Right kidney (tissue), 1 donor: ENCODE measurements around the gene KCNK3.

Source experiments
- DNase-seq: peaks from one replicate; pipeline ENCODE4 v3.0.0-alpha.2; 2016

Gene KCNK3

DNA sequence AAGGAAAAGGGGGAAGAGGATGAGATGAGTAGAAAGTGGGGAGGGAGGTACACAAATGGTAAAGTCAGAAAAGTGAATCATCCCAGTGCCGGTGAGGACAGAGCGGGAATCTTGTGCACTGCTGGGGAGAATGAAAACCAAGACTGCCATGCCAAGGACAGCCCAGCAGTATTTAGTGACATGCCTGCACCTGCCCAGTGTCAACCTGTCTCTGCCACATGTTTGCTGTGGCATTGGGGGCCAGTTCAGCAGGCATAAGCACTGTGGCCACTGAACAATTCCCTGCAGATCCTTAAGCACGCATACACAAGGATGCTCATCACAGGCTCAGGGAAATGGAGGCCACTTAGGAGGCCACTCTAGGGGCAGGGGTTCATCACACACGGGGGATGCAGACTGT lies 5.2 kb upstream of the KCNK3 start:
- no peak for DNase-seq

DNA sequence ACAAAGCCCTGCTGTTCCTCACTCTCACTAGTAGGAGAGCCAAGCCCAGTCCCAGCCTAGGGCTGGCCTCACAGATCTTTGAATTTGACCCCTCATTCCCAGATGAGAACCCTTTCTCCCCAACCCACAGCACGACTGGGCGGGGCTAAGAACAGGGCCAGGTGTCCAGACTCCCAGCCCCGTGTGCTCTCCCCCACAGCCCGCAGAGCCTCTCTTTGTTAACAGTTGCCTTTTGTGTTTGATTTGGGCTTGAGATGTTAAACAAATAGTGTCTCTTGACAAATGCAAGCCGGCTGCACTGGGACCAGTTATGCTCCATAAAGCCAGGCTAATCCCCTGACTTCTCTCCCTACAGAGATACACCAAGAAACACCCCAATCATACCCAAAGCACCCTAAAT lies 4.7 kb upstream of the KCNK3 start:
- DNase-seq = no peak

DNA sequence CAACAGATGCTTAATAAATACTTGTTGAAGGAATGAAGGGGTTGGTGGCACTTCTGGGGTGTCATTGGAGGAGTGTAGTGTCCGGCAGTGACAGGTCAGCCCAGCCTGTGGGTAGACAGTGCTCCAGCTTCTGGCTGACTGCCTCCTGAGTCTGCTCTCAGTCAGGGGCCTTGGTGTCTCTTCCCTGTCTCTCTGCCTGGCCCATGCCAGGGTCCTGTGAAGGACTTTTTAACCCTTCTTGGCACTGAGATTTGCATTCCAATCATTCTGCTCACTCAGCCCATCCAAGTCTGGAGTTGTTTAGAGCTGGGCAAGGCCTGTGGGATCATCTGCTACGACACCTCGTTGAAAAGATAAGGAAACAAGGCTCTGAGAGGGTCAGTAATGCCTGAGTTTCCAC lies 1.4 kb upstream of the KCNK3 start:
- DNase-seq = no peak

DNA sequence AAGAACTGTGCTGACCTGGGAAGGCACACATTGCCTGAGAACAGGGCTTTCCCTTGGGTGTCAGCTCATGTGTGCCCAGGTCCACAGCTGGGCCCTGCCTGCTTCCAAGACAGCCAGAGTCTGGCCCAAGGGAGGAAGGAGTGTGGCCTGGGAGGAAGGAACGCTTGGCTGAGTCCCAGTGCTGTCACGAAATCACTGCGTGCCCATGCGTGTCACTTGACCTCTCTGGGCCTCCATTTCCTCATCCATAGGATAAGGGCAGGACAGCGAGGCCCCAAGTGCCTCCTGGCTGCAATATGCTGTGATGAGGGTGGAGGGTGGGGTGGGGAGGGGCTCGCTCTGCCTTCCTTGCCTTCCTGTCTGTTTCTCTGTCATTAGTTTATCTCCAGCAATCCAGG lies 642 bp upstream of the KCNK3 start:
- DNase-seq = no peak

DNA sequence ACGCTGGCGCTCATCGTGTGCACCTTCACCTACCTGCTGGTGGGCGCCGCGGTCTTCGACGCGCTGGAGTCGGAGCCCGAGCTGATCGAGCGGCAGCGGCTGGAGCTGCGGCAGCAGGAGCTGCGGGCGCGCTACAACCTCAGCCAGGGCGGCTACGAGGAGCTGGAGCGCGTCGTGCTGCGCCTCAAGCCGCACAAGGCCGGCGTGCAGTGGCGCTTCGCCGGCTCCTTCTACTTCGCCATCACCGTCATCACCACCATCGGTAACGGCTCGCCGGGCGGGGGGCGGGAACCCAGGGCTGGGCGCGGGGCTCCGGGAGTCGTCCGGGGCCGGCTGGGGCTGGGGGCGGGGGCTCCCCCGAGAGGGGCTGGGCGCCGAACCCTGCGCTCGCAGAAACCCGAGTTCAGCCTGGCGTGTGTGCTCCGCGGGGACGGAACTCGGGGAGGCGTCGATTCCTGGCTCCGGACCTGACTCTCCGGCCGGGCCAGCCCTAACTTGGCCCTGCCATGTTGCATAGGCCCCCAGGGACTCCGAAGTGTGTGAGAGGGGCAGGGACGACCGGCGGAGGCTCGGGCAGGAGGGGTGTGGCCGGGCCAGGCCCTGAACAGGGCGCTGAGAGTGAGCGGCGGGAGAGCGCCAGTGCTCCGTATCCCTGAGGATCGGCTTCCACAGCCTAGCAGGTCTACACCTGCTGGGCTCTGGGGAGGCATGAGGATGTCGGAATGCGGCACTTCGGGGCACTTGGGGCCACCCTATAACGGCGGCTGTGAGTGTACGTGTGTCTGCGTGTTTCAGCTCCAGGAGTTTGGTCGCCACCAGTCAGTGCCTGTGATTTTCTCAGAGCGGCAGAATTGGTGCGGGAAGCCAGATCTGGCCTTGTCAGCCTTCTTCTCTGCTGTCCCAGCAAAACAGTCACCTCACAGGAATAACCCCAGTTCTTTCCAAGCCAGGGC lies 651 bp downstream of the KCNK3 start:
- peak; percentile 73 for DNase-seq

DNA sequence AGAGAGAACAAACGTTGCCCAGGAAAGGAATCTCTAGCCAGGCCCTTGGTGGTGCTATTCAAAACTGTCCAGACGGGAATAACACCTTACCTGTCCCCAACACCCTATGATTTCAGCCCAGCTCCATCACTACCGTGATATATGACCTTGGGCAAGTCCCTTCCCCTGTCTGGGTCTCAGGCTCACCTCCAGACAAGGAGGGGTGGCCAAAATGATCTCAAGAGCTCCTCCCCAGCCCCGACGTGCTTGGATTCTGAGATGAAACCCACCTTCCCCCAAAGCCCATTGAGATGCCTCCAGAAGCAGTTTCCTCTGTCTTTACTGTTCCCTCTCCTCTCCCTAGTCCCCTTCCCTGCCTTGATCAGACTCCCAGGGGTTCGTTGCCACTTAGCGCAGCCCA lies 1.5 kb downstream of the KCNK3 start:
- no peak for DNase-seq

DNA sequence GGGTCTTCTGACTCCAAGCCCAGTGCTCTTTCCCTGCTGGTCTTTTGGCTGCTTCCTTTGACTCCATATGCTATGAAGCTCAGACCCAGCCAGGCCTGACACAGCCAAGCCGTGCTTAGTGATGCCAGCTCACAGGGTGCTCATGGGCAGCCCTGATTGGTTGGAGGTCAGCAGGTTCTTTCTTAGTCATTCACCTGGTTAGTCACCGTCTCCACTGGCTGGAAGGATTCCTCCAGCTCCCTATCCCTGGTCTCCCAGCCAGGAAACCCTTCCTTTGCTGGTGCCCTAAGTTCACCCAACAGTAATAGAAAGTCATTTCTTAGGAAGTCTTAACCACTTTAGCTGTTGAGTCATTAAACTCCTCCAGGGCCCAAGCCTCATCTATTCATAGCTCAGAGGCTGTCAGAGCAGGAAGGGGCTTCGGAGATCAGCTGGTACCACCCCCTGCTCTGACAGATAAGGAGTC lies 3.9 kb downstream of the KCNK3 start:
- DNase-seq = no peak

DNA sequence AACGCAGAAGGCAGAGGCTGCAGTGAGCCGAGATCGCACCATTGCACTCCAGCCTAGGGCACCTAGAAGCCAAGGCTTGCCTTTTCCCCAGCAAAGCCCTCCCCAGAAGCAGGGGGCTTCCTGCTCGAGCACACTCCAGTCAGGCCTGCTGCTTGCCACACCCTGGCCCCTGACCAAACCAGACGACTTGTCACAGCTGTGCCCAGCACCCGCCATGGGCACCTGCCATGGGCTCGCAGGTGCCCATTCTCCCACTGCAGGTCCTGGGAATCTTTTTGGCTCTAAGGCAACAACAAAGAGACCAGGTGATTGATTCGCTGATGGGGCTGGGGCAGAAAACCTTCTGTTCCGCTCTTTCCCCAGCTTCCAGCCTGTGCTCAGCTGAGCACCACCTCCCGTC lies 4.9 kb downstream of the KCNK3 start:
- no peak for DNase-seq

DNA sequence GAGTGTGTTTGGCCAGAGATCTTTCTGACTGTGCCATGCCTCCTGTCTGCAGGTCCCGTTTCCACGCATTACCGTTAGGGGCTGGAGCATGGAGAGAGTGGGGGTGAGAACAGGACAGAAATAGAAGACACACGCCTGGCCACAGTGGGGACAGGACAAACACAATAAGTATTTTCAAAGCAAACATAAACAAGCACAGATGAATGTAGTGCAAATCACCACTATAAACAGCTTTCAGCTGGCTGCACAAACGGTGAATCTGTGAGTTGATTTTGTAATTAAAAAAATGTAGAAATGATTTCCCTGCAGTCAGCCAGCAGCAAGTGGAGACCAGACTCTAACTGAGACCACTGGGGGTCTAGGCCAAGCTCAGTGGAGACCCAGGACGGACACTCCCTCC lies 6.8 kb downstream of the KCNK3 start:
- DNase-seq = no peak

DNA sequence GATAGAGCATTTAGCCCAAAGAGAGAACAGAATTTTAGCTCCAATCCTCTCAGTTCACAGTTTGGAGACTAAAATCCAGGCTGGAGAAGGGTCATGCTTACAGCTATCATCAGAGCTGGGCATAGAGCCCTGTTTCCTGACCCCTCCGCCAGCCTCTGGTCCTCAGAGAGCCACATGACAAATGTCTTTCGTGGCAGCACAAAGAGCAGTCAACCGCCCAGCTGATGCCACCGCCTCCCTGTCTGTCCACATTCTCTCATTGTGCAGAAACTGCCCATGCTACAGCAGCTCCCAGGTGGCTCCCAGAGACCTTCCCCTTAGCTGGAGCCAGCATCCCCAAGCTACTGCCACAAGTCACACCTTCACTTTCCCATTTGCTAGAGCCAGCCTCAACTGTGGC lies 7.6 kb downstream of the KCNK3 start:
- no peak for DNase-seq

DNA sequence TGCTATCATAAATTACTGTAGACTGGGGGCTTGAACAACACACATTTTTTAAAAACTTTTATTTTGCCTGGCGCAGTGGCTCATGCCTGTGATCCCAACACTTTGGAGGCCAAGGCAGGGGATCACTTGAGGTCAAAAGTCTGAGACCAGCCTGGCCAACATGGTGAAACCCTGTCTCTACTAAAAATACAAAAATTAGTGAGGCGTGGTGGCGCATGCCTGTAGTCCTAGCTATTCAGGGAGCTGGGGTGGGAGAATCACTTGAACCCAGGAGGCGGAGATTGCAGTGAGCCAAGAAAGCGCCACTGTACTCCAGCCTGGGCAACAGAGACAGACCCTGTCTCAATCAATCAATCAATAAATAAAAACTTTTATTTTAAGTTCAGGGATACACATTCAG lies 9.1 kb downstream of the KCNK3 start:
- DNase-seq = no peak

DNA sequence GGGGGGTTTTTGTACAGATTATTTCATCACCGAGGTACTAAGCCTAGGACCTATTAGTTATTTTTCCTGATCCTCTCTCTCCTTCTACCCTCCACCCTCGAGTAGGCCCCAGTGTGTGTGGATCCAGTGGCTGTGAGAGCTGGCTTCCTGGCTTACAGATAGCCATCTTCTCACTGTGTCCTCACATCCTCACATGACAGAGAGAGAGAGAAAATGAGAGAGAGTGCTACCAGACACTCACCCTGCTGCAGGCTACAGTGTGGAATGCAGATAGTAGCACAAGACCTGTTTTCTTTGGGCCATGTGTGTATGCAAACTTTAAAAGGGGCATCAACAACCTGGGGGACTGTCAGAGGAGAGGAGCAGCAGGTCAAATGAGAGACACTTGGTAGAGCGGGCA lies 9.5 kb downstream of the KCNK3 start:
- no peak for DNase-seq

DNA sequence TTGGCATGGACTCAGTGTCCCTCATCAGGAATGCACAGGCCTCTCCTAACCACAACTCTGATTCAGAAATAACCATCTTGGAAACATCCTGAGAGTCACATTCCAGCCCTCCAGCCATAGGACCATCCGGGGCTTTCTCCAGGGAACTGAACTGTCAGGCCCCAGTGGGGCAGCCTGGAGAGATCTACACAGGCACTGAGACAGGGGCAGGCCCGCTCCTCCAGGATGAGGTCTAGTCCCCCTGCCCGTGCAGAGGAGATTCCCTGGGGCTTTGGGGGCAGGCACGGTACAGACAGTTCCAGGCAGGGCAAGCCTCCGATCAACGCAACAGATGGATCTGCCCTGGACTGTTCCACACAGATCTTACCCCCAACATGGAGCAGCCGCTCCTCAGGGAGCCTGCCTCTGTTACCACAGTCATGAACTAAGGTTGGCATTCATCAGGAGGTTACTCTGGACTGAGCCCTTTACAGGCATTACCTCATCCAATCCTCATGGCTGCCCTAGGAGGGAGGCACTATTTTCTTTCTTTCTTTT lies 12.0 kb downstream of the KCNK3 start:
- no peak for DNase-seq

DNA sequence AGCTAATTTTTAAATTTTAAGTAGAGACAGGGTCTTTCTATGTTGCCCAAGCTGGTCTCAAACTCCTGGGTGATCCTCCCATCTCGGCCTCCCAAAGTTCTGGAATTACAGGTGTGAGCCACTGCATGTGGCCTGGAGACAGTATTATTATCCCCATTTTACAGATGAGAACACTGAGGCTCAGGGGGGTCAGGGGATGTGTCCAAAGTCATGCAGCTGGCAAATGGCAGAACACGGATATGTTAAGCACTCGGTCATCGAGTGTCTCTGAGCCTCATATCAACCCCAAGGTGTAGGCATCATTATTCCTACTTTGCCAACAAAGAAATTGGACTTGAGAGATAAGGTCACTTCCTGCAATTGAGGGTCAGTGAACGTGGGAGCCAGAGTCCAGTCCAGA lies 12.6 kb downstream of the KCNK3 start:
- no peak for DNase-seq

DNA sequence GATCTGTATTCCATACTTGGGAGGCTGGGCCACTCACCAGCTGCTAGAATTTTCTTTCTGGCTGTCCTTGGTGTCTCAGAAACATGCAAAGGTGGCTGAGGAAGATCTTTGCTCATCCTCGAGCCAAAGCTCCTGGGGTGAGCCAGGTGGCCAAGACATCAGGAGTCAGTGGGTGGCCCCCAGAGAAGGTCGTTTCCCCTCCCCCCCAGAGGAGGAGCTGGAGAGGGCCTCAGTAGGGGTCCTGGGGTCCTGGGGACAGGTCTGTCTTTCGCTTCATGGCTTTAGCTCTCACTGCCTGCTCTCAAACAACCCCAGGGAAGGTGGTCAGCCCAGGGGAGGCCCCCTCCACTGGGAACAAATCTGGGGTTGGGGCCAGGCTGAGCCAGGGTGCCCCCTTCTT lies 13.6 kb downstream of the KCNK3 start:
- DNase-seq = no peak

DNA sequence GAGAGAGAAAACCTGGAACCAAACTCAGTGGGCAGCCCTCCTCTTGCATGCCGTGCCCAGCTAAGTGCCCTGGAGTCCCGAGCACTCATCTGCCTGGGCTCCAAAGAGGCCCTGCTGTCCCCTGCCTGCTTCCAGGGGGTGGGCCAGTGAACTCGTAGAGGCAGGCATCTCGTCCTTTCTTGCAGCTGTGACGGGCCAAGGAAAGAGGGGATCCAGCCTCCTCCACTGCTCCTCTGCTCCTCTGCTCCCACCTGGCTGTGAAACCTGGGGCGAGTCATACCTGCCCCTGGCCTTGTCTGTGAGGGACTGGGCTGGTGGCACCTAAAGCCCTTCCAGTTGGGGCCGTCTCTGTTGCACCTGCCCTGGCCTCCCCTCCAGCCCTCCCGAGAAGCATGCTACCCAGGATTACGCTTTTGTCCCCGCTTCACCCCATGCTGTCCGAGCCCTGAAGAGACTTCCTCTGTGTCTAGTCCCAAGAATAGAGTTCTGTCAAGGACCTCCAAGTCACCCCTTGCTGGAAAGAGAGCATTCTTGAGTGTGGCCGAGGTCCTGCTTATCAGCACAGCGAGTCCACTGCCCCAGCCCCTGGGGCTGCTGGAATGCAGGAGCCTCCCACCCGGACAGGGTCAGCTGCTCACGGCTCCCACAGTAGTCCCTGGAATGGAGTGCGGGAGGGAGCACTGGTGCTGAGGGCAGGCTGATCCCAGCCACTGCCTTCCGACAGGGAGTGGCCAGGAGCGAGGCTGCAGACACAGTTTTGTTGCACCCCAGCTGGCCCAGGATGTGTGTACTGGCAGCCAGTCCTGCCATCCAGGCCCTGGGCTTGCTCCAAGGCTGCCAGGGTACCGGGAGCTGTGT lies 14.3 kb downstream of the KCNK3 start:
- DNase-seq = peak; percentile 48

DNA sequence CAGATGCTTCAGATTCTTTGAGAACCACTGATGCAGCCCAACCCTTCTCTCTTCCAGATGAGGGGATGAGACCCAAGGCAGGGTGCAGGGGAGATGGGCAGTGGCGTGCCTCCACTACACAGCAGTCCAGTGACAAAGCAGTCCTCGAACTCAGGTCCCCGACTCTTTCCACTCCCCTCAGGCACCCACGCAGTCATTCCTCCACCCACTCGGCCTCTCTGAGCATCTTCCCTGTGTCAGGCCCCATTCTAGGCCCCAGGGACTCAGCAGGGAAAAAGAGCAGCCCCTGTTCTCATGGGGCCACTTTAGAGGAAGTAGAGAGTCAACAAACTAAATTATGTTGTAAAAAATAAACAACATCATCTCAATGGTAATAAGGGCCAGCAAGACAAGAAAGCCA lies 15.2 kb downstream of the KCNK3 start:
- no peak for DNase-seq

DNA sequence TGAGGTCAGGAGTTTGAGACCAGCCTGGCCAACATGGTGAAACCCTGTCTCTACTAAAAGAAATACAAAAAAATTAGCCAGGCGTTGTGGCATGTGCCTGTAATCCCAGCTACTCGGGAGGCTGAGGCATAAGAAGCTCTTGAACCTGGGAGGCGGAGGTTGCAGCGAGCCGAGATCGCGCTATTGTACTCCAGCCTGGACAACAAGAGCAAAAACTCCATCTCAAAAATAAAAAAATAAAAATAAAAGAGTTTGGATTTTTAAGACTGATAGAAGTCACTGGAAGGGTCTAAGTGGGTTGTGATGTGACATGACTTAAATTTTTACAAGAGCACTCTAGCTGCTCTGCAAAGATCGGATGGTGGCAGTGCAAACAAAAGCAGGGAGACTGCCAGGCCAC lies 15.9 kb downstream of the KCNK3 start:
- no peak for DNase-seq

DNA sequence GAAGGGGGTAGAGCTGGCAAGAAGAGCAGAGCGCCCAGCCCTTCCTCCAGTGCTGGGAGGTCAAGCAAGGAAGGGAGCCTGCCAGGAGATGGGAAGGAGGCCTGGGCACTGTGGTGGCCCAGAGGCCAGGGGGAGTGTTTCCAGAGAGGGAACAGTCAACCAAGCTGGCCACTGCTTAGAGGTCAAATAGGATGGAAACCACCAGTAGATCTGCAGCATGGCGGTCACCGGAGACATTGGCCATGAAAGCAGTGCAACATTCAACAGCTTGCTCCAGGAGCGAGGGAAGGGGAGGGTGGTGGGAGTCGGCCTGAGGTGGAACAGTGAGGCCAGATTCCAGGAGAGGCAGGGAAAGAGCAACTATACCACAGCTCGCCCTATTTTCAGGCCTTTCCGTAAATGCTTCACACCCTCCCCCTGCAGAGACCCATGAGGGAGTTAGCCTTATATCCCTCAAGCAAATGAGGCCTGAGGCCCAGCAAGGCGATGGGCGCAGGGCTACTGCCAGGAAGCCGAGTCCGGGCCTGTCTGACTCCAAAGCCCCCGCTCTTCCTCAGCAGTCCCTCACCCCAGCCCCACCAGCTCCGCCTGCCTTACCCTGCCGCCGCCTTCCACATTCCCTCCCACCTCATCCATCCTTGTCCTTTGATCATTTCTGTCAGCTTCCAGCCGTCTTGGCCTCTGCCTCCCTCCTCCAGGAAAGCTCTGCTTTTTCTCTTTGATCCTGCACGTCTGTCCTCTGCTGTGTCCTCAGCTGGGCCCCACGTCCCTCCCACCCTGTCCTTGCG lies 17.0 kb downstream of the KCNK3 start:
- DNase-seq = no peak

DNA sequence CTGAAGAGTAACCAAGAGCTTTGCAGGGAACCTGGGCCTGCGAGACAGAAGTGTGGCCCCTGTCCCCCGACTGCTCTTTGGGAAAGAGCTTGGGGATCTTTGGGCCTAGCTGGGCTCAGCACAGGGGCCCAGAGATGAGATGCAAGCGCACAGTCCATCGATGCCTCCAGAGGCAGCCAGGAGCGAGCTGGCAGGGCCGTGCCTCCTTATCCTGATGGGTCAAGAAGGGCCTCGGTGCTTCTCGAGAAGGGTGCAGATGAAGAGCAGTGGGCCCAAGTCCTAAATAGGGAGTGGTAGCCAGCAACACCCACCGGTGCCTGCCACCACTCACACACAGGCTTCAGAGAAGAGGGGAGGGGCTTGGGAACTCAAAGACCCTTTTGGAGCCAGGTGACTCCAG lies 17.6 kb downstream of the KCNK3 start:
- no peak for DNase-seq

DNA sequence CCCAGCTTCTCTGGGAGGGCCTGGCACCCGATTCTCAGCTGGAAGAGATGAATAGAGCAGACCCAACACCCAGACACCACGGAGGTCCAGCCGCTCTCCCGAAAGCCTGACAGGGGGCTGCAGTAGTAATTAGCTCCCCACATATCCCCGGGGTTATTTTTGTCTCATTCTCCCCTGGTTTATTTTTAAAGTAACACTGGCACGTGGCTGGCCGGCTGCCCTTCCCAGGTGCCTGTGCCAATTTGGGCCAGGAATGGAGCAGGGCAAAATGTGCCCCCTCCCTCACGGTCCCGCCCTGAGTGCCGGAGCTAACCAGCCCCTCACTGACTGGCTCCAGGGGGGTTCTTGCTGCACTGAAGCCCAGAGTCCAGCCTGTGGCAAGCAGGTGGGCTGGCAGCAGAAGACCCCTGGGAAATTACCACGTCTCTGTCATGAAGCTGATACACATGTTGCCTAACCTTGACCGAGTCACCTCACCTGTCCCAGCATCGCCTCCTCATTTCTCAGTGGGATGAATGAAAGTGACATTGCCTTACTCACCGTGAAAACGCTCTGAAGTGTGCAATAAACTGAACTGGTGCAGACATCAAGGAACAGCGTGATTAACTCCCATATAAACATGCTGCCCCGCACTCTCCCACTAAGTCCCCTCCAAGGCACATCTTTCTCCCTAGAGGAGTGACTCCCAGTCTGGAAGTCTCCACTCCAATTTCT lies 18.4 kb downstream of the KCNK3 start:
- DNase-seq = no peak
